NCI-H1694 (cell line): ENCODE results near the gene NAT16.
"Not testable (repeated sequence)": the region's sequence is repeated elsewhere in the genome, so short reads cannot be mapped to it uniquely, and the experiment has no call there.

ENCODE experiments used
- DNase-seq: peaks from one replicate; lab custom pipeline; 2025; lab: John Stamatoyannopoulos, UW

Gene NAT16

DNA sequence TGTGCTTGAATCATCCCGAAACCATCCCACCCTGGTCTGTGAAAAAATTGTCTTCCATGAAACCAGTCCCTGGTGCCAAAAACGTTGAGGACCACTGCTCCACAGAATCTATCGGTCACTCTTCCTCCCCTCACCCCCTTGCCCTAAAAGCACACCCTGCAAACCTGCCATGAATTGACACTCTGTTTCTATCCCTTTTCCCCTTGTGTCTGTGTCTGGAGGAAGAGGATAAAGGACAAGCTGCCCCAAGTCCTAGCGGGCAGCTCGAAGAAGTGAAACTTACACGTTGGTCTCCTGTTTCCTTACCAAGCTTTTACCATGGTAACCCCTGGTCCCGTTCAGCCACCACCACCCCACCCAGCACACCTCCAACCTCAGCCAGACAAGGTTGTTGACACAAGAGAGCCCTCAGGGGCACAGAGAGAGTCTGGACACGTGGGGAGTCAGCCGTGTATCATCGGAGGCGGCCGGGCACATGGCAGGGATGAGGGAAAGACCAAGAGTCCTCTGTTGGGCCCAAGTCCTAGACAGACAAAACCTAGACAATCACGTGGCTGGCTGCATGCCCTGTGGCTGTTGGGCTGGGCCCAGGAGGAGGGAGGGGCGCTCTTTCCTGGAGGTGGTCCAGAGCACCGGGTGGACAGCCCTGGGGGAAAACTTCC lies 54.0 kb downstream of the NAT16 start:
- DNase-seq, result no peak

DNA sequence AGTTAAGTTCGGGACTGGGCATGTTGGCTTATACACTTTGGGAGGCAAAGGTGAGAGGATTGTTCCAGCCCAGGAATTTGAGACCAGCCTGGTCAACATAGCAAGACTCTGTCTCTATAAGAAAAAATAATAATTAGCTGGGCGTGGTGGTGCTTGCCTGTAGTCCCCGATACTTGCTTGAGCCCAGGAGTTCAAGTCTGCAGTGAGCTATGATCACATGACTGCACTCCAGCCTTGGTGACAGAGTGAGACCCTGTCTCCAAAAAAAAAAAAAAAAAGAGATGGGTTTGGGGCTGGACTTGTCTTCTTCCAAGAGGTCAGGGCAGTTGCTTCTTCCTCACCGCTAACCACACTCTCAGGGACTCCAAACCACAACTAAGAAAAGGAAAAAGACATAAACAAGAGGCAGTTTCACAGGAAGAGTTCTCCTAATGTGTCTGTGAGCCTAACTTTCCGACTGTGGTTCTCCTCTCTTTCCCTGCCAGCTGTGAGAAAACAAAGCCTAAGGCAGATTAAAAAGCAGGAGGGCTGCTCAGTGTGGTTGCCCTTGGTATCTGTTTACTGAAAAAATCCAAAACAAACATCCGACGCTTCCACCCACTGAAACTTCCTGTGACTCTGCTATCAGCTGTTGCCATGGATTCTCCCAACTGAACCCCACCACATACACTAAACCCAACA lies 55.6 kb downstream of the NAT16 start:
- DNase-seq, result no peak

DNA sequence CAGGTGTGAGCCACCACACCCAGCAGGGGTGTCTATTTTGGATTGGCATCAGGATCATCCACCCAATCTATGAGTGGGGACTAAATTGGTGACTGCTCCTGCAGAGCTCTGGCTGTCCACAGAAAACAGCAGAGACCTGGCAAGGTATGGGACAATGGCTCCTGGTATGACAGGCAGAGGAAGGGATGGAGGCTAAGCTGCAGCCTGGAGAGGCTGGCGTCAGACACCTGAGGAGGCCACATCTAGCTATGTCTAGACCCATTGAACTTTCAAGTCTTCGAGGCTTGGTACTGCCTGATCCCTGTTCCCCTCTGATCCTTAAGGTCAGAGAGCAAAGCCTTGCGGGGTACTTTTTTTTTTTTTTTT lies 56.4 kb downstream of the NAT16 start:
- no peak for DNase-seq

DNA sequence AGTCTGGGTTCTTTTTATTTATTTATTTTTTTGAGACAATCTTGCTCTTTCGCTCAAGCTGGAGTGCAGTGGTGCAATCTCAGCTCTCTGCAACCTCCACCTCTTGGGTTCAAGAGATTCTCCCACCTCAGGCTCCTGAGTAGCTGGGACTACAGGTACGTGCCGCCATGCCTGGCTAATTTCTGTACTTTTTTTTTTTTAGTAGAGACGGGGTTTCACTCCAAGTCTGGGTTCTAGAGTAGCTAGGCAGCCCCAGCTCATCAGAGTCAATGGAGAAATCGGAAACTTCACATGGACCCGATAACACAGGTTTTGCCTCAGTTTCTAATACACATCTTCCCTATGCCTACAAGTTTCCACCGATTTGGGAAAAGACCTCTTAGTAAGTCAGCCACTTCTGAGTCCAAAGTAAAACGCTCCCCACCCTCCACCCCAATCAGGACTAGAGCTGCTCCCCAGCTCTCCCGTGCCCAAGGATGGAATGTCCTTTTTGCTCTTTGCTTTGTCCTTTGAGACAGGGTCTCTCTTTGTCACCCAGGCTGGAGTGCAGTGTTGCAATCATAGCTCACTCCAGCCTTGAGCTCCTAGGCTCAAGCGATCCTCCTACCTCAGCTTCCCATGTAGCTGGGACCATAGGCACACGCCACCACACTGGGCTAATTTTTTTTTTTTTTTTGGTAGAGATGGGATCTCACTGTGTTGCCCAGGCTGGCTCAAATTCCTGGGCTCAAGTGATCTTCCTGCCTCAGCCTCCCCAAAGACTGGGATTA lies 57.0 kb downstream of the NAT16 start:
- no peak for DNase-seq

DNA sequence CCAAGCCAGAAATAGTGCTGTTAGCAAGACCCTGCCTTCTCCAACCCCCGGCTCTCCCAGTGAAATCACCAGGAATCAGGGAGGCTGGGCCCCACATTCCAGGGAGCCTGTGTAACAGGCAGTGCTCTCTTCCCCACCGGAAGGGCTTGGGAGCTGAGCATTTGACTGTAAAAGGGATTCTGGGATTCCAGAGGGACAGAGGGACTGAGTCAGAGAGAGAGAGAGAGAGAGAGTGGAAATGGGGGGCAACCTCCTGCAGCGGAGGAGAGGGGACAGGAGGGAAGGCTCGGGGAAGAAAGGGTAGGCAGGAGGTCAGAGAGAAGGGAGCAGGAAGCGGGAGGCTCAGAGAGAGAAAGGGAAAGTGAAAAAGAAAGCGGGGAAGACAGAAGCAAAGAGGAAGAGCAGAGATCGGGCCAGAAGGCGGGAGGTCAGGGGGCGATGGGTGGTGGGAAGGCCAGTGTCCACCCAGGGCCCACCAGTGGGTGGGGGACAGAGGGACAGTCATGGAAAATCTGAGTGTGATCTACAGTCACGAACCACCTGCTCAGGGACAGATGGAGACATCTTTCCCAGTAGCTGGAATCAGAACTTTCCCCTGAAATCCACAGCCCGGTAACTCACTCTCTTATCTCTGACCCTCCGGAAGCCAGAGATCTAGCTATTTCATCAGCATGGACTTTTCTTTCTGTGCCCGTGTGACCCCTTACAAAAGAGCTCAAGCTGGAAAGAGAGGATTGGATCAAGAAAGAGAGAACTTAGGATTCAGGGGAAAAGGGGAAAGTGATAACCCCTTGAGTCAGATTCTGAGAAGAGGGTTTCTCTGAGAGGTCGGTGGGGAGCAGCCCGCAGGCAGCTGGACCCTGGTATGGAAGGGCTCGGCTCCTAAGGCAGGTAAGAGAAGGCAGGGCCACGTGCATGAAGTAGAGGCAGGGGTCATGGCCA lies 57.8 kb downstream of the NAT16 start:
- DNase-seq, result no peak

DNA sequence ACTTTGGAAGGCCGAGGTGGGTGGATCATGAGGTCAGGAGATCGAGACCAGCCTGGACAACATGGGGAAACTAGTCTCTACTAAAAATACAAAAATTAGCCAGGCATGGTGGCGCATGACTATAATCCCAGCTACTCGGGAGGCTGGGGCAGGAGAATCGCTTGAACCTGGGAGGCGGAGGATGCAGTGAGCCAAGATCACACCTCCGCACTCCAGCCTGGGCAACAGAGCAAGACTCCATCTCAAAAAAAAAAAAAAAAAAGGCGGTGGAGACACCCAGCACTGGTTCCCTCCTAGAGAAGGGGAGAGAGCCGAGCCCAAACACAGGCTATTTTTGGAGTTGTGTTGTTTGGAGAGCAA lies 58.5 kb downstream of the NAT16 start:
- DNase-seq, result not testable (repeated sequence)
